Hematopoietic multipotent progenitor cell treated with erythropoietin and hydrocortisone succinate and interleukin-3 and kit ligand, for 8 days (in vitro differentiated cells): ENCODE measurements around the gene IRF4.

ENCODE experiments used
- DNase-seq: peaks from one replicate; pipeline ENCODE4 v3.0.0-alpha.2; 2015

Gene IRF4

DNA sequence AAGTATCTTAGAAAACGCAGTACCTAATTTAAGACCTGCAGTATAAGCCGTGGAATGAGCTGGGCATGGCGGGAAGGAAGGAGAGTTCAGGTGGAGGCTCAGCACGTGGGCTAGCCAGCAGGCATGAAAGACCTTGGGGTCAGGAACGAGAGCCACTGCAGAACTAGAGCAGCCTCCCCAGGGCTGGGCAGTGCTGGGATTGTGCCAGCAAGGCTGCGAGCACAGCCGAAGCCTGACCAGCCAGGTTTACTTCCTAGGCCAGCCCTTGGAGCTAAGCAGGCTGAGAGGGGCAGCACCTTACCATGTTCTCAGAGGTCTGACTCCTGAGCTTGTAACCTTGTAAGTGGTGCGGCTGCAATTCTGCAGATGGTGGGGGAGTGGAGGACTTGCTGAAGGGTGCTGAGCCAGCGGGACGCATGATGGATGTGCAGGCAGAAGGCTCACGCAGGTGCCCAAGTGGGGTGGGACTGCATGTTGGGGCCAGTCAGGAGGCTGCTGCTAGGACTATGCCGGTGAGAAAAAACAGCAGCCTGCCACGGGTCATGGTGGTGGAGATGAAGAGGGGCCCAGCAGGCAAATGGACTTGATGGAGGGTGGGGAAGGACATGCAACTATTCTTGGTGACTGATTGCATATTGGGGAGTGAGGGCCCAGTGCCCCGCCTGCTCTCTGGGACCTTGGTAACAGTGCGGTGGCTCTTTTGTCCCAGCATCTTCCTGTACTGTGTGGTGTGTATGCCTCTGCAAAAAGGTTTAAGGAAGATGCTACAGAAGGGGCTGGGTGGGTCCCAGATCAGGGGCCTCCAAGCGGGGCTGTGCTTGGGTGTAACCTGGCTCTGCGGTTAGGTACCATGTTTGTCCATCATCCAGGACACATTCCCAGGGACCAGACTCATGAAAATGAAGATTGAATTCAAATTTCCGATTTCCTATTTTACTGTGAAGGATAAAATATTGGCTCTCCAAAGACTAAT, 37.6 kb upstream of the IRF4 start:
- no peak for DNase-seq

DNA sequence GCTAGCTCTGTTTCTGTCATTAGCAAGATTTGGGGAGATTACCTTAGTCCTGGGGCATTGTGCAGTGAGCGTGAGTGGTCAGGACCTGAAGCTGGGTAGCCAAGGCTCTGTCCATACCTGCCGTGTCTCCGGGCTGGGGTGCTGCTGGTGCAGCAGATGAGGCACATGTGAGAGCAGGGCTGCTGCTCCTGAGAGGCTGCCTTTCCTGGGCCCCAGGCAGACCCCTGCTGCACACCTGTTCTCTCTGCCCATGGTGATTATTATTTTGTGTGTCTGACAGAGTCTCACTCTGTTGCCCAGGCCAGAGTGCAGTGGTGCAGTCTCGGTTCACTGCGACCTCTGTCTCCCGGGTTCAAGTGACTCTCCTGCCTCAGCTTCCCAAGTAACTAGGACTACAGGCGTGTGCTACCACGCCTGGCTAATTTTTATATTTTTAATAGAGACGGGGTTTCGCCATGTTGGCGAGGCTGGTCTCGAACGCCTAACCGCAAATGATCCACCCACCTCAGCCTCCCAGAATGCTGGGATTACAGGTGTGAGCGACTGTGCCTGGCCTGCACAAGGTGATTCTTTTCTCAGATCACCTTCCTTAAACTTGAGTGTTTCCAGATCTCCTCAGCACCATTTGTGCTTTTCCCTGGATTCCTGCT, 36.8 kb upstream of the IRF4 start:
- no peak for DNase-seq

DNA sequence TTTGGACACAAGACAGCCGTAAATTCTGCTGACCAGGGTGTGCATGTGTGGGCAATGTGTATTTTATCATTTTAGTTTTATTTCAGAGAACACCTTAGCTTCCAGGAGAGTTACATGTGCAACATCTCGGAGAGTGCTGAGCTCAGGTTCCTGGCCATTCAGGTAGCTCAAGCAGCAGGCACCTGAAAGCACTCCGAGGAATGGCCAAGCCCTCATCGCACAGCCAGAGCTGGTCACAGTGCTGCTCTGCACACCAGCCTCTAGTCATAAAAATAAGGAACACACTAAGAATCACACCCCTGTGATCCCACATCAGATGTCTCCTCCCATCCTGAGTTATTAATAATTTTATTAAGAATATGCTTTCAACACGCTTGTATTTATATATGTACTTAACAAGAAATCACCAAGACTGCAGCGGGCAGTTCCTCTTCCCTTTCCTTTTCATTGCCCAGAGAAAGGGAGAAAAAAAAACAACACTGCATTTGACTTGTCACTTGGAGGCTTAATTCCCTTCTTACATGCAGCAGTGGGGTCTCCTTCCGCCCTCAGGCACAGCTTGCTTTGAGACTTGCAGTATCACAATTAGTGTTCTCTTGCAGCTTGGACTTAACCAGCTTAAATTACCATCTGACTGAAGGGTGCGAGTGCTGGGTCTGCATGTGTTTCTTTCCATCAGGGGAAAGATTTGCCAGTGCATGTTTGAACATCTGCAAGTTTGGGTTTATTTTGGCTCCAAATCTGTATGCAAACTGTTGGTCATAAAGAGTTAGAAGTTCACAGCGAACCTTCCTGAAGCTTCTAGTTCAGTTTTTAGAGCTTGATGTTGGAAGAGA, 36.0 kb upstream of the IRF4 start:
- DNase-seq = no peak

GRCh38 chr6:356828-357251, 34.7 kb upstream of the IRF4 start:
- no peak for DNase-seq

DNA sequence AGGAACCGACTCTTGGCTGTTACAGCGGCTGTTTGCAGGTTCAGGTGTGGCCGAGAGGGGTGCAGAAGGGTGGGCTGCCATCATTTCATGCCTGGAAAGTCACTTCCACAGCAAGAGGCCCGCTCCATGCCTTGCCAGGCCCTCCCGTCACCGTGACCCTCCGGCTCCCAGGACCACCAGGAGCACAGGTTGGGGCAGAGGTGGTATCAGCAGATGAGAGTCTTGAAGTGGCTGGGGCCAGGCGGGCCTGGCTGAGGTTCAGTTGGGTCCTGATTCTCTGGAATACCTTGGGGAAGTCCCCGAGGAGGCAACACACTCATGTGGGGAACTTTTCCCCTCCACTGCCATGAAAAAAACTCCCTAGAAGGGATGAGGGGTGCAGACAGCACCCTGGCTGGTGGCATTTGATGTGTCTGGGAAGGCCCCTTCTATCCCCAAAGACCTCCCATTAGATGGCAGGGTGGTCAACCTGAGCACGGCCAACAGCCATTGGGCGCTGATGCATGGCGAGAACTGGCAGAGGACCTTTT, 34.2 kb upstream of the IRF4 start:
- DNase-seq = no peak

DNA sequence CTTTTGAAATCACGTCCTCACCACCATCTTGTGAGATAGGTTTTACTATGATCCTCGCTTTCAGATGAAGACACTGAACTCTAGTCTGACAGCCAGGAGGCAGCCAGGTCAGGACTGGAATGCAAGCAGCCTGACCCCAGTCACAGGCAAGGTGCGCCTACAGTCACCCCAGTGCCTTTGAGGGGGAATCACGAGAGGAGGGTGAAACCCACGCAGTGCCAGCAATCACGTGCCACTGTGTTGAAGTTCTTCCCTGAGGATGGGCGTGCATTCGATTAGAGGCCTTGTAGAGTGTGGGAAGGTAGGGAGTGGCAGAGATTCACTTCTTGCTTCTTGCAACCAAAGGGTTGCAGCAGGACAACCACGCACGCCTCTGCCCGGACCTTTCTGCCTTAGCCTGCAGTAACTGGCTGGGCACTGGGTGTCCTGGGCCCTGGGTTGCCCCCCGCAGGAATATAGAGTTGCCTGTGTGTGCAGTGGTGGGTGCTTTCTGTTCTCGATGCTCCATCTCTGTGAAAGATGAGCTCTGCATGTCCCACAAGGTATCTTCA, 33.7 kb upstream of the IRF4 start:
- no peak for DNase-seq

- DNase-seq = no peak
These were observed 33.1 kb upstream of the IRF4 start for GRCh38 chr6:358432-358831.

- DNase-seq = no peak
These were observed 32.7 kb upstream of the IRF4 start for GRCh38 chr6:358847-359246.

GRCh38 chr6:359261-360035, 32.1 kb upstream of the IRF4 start:
- DNase-seq = no peak

- DNase-seq = no peak
These were observed 31.2 kb upstream of the IRF4 start for GRCh38 chr6:360349-360748.

- no peak for DNase-seq
These were observed 30.7 kb upstream of the IRF4 start for GRCh38 chr6:360764-361373.

DNA sequence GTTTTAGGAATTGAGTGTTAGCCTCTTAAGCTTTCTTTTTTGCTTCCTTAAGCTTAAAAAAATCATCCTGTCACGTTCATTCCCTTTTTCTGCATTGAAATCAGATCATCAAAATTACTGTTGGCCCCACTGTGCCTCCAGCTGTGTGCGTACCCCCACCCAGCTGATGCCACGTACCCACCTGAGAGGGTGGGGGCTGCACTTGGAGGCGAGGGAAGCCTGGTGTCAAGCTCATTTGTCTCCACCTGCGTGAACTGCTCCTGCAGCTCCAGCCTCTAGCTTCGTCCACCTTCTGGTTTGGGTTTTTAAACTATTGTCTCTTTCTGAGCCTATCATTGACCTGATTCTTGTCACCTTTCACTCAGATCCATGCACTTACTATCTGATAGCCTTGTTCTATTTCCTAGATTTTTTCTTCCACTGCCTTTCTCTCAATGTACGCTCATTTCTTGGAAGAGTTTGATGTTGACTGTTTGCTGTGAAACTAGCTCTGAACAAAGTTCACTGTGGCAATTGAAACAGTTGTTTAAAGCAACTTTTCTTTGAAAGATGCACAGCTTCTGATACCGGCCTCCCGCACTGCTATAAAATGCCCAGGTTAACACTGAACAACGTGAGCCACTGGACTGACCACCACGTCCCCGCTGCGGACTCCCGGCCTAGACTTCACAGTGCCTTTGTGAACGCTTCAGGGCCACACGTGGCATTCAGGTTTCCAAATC, 30.0 kb upstream of the IRF4 start:
- no peak for DNase-seq

- DNase-seq = no peak
These were observed 29.2 kb upstream of the IRF4 start for GRCh38 chr6:362231-362923.

DNA sequence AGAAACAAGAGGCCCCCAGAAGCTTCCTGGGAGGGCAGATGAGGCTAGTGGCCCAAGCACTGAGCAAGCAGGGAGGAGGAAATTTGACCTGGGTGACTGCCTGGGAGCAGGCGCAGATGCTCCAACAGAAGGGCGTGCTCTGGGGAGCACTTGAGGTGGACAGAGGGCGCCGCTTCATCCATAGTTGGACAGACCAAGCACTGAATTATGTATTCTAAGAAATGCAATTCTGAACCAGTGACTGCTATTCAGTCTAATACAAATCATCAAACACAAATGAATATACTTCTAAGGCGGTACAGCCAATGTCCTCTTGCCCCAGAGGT, 28.7 kb upstream of the IRF4 start:
- DNase-seq = no peak

DNA sequence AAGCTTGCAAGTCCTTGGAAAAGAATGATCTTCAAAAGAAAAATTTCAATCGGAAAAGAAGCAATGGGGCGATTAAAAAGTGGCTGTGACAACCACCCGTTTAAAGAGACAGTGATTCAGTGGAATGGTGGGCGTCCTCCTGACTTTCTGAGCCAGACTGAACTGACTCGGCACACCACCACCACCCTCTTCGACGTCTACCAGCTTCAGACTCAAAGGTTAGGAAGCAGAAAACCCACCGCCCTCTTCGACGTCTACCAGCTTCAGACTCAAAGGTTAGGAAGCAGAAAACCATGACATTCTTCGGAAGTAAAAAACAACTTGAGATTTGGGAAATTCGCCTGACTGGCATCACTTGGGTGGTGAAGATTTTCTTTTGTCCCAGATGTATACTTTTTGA, 28.3 kb upstream of the IRF4 start:
- DNase-seq = no peak

GRCh38 chr6:363909-364308, 27.6 kb upstream of the IRF4 start:
- no peak for DNase-seq

DNA sequence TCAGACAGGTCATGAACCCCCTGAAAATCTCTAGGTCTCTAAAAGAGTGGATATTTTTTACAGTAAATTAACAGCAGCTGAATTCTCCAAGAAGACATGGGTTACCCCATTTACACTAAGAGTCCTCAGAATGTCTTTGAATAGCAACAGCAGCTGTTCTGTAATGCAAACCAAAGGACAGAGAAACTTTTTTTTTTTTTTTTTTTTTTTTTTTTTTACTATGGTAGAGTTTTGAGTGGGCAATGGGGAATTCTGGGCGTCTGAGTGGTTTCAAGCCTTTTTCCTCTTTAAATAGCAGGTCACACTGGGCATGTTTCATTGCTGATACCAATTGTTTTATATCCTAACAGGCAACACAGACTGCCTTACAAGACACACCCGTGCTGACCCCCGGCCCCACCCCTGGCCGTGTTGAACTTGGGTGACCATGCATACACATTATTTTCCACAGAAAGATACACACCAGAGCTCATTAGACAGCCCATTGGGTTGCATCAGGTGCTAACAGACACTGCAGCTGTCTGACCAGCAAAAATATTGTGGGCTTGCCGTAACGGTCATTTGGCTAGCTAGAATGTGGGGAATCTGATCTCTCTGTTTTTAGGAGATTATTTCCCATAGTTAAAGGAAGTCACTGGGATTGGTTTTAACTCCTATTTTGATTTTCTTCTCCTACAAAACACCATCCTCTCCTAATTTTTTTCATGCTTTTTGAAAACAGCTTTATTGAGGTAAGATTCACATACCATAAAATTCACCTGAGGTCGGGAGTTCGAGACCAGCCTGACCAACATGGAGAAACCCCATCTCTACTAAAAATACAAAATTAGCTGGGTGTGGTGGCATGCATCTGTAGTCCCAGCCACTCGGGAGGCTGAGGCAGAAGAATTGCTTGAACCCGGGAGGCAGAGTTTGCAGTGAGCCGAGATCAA, 26.7 kb upstream of the IRF4 start:
- DNase-seq = no peak

- DNase-seq = no peak
These were observed 25.7 kb upstream of the IRF4 start for GRCh38 chr6:365835-366234.
